ENCODE data around the gene TRMO. TPM values are rescaled to one million over a fixed set of nuclear protein-coding genes. Genes with fewer than 3 reads are reported as not detected.
A peak's percentile ranks its signal among the peaks of the same experiment; 100 is the strongest.
"Not testable (repeated sequence)": the region's sequence is repeated elsewhere in the genome, so short reads cannot be mapped to it uniquely, and the experiment has no call there.

Gene TRMO
- total and polyA plus RNA-seq, 9 of the 15 experiments (the other 6 are each of a cell fraction or from before 2014, with no cell fraction given): 5.6 to 22.4 (median 16.2) TPM

GRCh38 chr9:97960678-97961328 is 38.5 kb upstream of the TRMO start (continued):
- TF ChIP-seq STAT6 (CRISPR knock-in tag; IDR thresholded peaks at IDR 0.05): peak; percentile 56; the same call in 1 of the 2 replicates
- TF ChIP-seq DNMT1 (IDR thresholded peaks at IDR 0.05): peak; percentile 93; the same call in 1 of the 2 replicates
- TF ChIP-seq MTA3 (IDR thresholded peaks at IDR 0.05; ENCODE audit: borderline replicate concordance): peak; percentile 93
- peak; percentile 92 for TF ChIP-seq FOXM1 (IDR thresholded peaks at IDR 0.05; ENCODE audit: low read depth)
- TF ChIP-seq FOXM1 (CRISPR knock-in tag; IDR thresholded peaks at IDR 0.05; ENCODE audit: low read depth): not testable (repeated sequence)
- TF ChIP-seq ZNF3 (CRISPR knock-in tag; IDR thresholded peaks at IDR 0.05): 0 out of 2 replicates have a peak, but pooled peaks have one; percentile 20
- peak; percentile 88 to 90; a peak in 3 of 4 replicates for TF ChIP-seq MLLT1 (IDR thresholded peaks at IDR 0.05)
- peak; percentile 71 for TF ChIP-seq PKNOX1 (IDR thresholded peaks at IDR 0.05)
- peak; percentile 98 for TF ChIP-seq GATA2 (CRISPR knock-in tag; IDR thresholded peaks at IDR 0.05)
- 0 out of 2 replicates have a peak, but pooled peaks have one; percentile 1 for TF ChIP-seq KAT8 (IDR thresholded peaks at IDR 0.05; ENCODE audit: low read depth)
- TF ChIP-seq FOS (IDR thresholded peaks at IDR 0.05; ENCODE audit: extremely low read depth, insufficient read length): peak; percentile 47
- peak; percentile 94 for TF ChIP-seq NEUROD1 (IDR thresholded peaks at IDR 0.05; ENCODE audit: borderline replicate concordance, low read depth, low read length, partially characterized antibody)
- TF ChIP-seq ELF4 (CRISPR knock-in tag; IDR thresholded peaks at IDR 0.05): peak; percentile 17
- TF ChIP-seq CREM (IDR thresholded peaks at IDR 0.05; ENCODE audit: low read depth): peak; percentile 82
- TF ChIP-seq DMBX1 (CRISPR knock-in tag; IDR thresholded peaks at IDR 0.05; ENCODE audit: borderline replicate concordance): peak; percentile 95
- TF ChIP-seq PHB2 (IDR thresholded peaks at IDR 0.05; ENCODE audit: low read depth): peak; percentile 89
- peak; percentile 94 for TF ChIP-seq ZNF583 (CRISPR knock-in tag; IDR thresholded peaks at IDR 0.05)
- peak; percentile 55 for TF ChIP-seq MAFK (IDR thresholded peaks at IDR 0.05; ENCODE audit: low read length)
- TF ChIP-seq TSC22D4 (tag; IDR thresholded peaks at IDR 0.05): 0 out of 2 replicates have a peak, but pooled peaks have one; percentile 63
- peak; percentile 49 for TF ChIP-seq POLR2B (IDR thresholded peaks at IDR 0.05; ENCODE audit: low read depth, partially characterized antibody)
- peak in 1 of 2 experiments; percentile 15 for TF ChIP-seq E2F6 (IDR thresholded peaks at IDR 0.05; ENCODE audit: borderline replicate concordance in 1 of 2, extremely low read depth in 1 of 2, insufficient read depth in 1 of 2, insufficient read length in 1 of 2, low read depth in 1 of 2, low read length in 1 of 2, poor library complexity in 1 of 2, severe bottlenecking in 1 of 2)
- peak; percentile 78 for TF ChIP-seq FOXJ2 (tag; IDR thresholded peaks at IDR 0.05)
- TF ChIP-seq FOXP1 (CRISPR knock-in tag; IDR thresholded peaks at IDR 0.05): peak; percentile 91
- TF ChIP-seq MBD2 (IDR thresholded peaks at IDR 0.05; ENCODE audit: borderline replicate concordance, low read depth): peak; percentile 89
